Epithelial cell of proximal tubule (primary cell): ENCODE results near the gene CPA2. TPM values are rescaled to one million over a fixed set of nuclear protein-coding genes. Genes with fewer than 3 reads are reported as not detected.
"Not testable (repeated sequence)": the region's sequence is repeated elsewhere in the genome, so short reads cannot be mapped to it uniquely, and the experiment has no call there.

ENCODE experiments used
- DNase-seq: peaks from one replicate; pipeline ENCODE4 v3.0.0-alpha.2; 2011; ENCODE audit warnings: low read depth
- H3K4me3 ChIP-seq: 2 replicates; pipeline ENCODE4 v1.5.1; 2011; ENCODE audit warnings: low read depth, mild to moderate bottlenecking, low read length
- CTCF ChIP-seq: conservative IDR thresholded peaks from 2 replicates; pipeline ENCODE4 v1.5.1; 2012; ENCODE audit warnings: low read depth, mild to moderate bottlenecking, low read length
- total RNA-seq: library from RNA; depleted of rRNA; stranded (reverse); fragments of >200 nt; gene quantifications from 2 replicates; pipeline ENCODE4 v1.2.3, GENCODE V29; 2015

Gene CPA2
- total RNA-seq, result 0.14 TPM in 1 of 2 replicates, not detected in the other

- TF ChIP-seq CTCF, result no peak
- no peak within 1 kb of the TSS for H3K4me3 ChIP-seq
- DNase-seq, result no peak
Measured at GRCh38 chr7:130266258-130266960, at the start of gene CPA2. CPA2 (plus strand) TSS chr7:130266863; CDS start chr7:130266882, 19 bp downstream.

GRCh38 chr7:130218806-130219620 lies 47.6 kb upstream of the CPA2 start:
- DNase-seq, result no peak
- no peak for TF ChIP-seq CTCF
- H3K4me3 ChIP-seq, result no peak overlapping the region

- no peak overlapping the region for H3K4me3 ChIP-seq
- no peak for TF ChIP-seq CTCF
- DNase-seq, result no peak
Measured at GRCh38 chr7:130219871-130220270, 46.8 kb upstream of the CPA2 start.

- no peak for TF ChIP-seq CTCF
- H3K4me3 ChIP-seq, result no peak overlapping the region
- no peak for DNase-seq
Measured at GRCh38 chr7:130221746-130222145, 44.9 kb upstream of the CPA2 start.

GRCh38 chr7:130223646-130224045 lies 43.0 kb upstream of the CPA2 start:
- H3K4me3 ChIP-seq, result no peak overlapping the region
- TF ChIP-seq CTCF, result no peak
- no peak for DNase-seq

- H3K4me3 ChIP-seq, result no peak overlapping the region
- no peak for DNase-seq
- TF ChIP-seq CTCF, result no peak
Measured at GRCh38 chr7:130224210-130224609, 42.5 kb upstream of the CPA2 start.

GRCh38 chr7:130224923-130225322 lies 41.7 kb upstream of the CPA2 start:
- DNase-seq, H3K4me3 ChIP-seq: not testable (repeated sequence)
